Measurements from ENCODE around the gene DCTN3.

Gene DCTN3

GRCh38 chr9:34620061-34620994, at the start of gene DCTN3:
Gene DCTN3, minus strand, starts transcription at chr9:34620495. Its CDS starts 31 bp downstream, at chr9:34620464.
- peak; percentile 87 to 90 for DNase-seq

GRCh38 chr9:34665381-34666250, 45.3 kb upstream of the DCTN3 start:
- peak; percentile 81 to 82 for DNase-seq

- no peak for DNase-seq
Observed at GRCh38 chr9:34665067-34665380, 44.7 kb upstream of the DCTN3 start.

- DNase-seq = peak; percentile 63 to 82
Observed at GRCh38 chr9:34664281-34665066, 44.2 kb upstream of the DCTN3 start.

GRCh38 chr9:34663303-34663605, 43.0 kb upstream of the DCTN3 start:
- DNase-seq = no peak

- DNase-seq = peak in 1 of 2 donors; percentile 25
Observed at GRCh38 chr9:34662526-34663302, 42.4 kb upstream of the DCTN3 start, which contains the start of gene CCL27. Gene CCL27, minus strand, starts transcription at chr9:34662657. Its CDS starts 24 bp downstream, at chr9:34662633.

- no peak for DNase-seq
Observed at GRCh38 chr9:34659592-34660253, 39.4 kb upstream of the DCTN3 start.

GRCh38 chr9:34658461-34658860, 38.2 kb upstream of the DCTN3 start:
- DNase-seq = no peak

GRCh38 chr9:34656992-34657391, 36.7 kb upstream of the DCTN3 start:
- DNase-seq = no peak

- DNase-seq = no peak
Observed at GRCh38 chr9:34655394-34655793, 35.1 kb upstream of the DCTN3 start.

GRCh38 chr9:34654323-34655051, 34.2 kb upstream of the DCTN3 start:
- DNase-seq = no peak

- no peak for DNase-seq
Observed at GRCh38 chr9:34653151-34654072, 33.1 kb upstream of the DCTN3 start.

GRCh38 chr9:34652602-34653000, 32.3 kb upstream of the DCTN3 start:
- DNase-seq = no peak

- peak; percentile 66 to 71 for DNase-seq
Observed at GRCh38 chr9:34651876-34652601, 31.7 kb upstream of the DCTN3 start, which contains the start of gene IL11RA. Gene IL11RA, plus strand, starts transcription at chr9:34652185. Its CDS starts 3,033 bp downstream, at chr9:34655218.

GRCh38 chr9:34651321-34651720, 31.0 kb upstream of the DCTN3 start:
- no peak for DNase-seq

GRCh38 chr9:34650816-34651215, 30.5 kb upstream of the DCTN3 start:
- no peak for DNase-seq

GRCh38 chr9:34648673-34649072, 28.4 kb upstream of the DCTN3 start:
- DNase-seq = no peak

- peak in 1 of 2 donors; percentile 22 for DNase-seq
Observed at GRCh38 chr9:34647651-34648050, 27.4 kb upstream of the DCTN3 start.

- no peak for DNase-seq
Observed at GRCh38 chr9:34647084-34647403, 26.7 kb upstream of the DCTN3 start.

All from stimulated activated CD4-positive, alpha-beta T cell treated with anti-CD3 and anti-CD28 coated beads, Interleukin-2, amount 100 ng/mL, for 24 hours (primary cell).